HG02763 (cell line): ENCODE measurements around the gene RABGAP1L.
"Not testable (repeated sequence)": the region's sequence is repeated elsewhere in the genome, so short reads cannot be mapped to it uniquely, and the experiment has no call there.

ENCODE experiments used
- ATAC-seq: cut with Tn5 transposase; IDR thresholded peaks from one replicate; pipeline ENCODE4 v1.9.1; 2021; ENCODE audit warnings: mild to moderate bottlenecking, moderate library complexity; ENCODE audit not compliant: unreplicated experiment

RABGAP1L gene

GRCh38 chr1:174836543-174836942 lies 677.2 kb downstream of the RABGAP1L start:
- ATAC-seq: no peak

DNA sequence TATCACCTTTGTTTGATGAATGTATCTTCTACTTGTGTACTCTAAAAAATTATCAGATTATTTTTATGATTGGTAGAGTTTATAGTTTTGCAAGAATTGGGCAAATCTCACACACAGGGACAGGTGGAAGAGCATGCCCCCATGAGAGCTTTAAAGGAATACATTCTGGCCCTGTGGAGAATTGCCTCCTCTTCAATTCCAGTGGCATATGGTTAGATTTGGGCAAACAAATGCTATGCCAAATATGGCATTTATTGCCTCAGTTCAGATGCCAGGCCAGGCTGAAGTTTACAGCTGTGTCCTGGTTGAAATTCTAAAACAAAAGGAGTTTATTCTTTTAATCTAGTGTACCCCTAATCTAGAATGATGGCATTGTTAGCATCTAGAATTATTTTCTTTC lies 678.1 kb downstream of the RABGAP1L start:
- ATAC-seq: no peak

- no peak for ATAC-seq
Measured at GRCh38 chr1:174839211-174839610, 679.9 kb downstream of the RABGAP1L start.

- ATAC-seq: no peak
Measured at GRCh38 chr1:174841747-174842146, 682.4 kb downstream of the RABGAP1L start.

DNA sequence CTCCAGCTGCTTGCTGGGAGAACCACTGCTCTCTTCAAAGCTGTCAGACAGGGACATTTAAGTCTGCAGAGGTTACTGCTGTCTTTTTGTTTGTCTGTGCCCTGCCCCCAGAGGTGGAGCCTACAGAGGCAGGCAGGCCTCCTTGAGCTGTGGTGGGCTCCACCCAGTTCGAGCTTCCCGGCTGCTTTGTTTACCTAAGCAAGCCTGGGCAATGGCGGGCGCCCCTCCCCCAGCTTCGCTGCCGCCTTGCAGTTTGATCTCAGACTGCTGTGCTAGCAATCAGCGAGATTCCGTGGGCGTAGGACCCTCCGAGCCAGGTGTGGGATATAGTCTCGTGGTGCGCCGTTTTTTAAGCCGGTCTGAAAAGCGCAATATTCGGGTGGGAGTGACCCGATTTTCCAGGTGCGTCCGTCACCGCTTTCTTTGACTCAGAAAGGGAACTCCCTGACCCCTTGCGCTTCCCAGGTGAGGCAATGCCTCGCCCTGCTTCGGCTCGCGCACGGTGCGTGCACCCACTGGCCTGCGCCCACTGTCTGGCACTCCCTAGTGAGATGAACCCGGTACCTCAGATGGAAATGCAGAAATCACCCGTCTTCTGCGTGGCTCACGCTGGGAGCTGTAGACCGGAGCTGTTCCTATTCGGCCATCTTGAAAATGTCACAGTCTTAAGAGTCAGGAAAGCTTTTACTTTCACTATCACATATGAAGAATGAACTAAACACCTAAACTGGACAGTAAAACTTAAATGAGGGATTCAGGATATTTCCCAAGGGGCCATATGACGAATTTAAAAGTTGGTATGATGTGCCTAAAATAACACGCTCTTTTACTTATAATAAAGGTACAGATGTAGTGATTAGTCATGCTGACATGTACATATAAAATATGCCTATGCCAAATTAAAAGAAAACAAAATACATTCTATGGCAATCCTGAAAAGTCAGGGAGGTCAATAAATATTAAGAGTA lies 689.6 kb downstream of the RABGAP1L start:
- ATAC-seq: not testable (repeated sequence)

DNA sequence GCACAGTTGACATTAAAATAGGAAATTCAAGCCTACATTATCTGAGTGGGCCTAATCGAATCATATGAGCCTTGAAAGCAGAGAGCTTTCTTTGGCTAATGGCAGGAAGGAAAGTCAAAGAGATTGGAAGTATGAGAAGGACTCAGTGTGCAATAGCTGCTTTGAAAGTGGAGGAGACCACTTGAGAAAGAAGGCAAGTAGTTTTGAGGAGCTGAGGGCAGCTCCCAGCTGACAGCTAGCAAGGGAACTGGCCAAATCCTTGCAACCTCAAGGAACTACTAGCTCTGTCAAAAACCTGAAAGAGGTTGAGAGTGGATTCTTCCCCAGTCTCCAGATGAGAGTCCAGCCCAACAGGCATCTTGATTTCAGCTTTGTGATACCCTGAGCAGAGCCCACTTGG lies 691.4 kb downstream of the RABGAP1L start:
- ATAC-seq: no peak

DNA sequence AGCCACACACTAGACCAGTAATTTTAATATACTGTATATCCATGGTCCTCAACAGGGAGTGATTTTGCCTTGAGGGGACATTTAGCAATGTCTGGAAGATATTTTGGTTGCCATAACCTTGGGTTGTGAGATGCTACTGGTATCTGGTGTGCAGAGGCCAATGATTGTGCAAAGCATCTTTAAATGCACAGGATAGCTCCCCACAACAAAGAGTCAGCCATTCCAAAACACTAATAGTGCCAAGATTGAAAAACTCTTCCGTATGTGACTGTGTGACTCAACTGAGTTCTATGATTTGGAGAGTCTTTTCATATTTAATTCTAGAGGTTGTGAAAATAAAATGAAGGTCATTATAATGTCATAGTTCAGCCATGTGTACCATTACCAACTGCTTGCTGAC lies 699.0 kb downstream of the RABGAP1L start:
- no peak for ATAC-seq

- no peak for ATAC-seq
Measured at GRCh38 chr1:174870319-174870718, 711.0 kb downstream of the RABGAP1L start.

DNA sequence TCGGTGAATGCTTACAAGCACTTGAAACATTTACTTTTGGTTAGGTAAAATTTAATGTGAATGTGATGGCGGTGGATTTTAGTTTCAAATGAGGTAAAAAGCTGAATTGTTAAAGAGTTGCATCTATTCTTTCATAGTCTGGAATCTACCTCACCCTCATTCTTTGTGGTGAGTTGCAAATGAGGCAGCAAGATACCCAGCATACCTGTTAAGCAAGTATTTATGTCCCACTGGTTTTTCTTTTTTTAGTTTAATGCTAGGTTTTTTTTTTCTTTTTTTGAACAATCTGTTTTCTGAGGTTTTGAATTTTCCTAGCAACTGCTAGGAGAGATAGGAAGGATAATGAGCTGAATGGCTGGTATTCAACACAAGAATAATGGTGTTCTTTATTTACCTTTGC lies 712.6 kb downstream of the RABGAP1L start:
- no peak for ATAC-seq

DNA sequence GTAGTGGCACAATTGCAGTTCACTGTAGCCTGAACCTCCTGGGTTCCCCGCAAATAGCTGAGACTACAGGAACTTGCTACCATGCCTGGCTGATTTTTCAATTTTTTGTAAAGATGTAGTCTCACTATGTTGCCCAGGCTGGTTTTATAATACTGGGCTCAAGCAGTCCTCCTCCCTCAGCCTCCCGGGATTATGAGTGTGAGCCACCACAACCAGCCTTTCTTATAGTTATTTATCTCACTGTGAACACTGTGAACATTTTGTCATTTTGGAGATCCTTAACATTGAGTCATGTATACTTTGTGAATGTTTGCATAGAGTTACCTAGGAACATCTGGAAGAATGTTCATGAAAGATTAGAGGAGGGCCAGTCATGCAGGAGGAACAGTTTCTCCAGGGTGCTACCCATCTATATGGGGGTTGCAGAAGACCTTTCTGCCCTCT lies 713.3 kb downstream of the RABGAP1L start:
- ATAC-seq: no peak

DNA sequence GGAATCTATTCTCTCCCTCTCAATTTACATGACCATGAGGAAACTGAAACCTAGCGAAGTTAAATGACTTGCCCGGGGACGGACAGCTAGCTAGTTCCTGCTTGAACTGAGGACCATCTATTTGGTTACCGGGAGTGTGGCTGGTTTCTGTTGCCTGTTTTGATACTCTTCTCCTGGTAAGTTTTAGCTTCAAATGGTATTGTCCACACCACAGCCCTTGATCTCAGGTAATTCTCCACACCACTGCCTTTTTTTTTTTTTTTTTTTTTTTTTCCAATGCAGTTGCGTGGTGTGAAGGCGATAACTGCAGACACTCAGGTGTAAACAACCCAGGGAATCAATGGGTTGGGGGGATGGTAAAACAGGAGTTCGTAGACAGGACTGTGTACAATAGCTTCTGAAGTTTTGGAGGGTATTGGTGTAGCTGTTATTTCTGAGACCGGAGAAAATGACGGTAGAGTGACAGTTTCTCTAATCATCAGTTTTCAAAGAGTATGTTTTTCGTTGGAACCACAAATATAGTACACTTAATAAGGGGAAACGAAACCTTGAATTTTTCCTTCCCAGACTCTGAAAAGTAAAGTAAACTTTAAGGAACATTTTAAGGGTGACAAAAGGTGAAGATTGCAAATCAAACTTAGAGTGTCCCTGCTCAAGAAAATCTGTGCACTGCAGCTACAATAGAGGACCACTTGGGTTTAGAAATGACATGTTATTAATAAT lies 715.2 kb downstream of the RABGAP1L start:
- ATAC-seq: peak; percentile 61

DNA sequence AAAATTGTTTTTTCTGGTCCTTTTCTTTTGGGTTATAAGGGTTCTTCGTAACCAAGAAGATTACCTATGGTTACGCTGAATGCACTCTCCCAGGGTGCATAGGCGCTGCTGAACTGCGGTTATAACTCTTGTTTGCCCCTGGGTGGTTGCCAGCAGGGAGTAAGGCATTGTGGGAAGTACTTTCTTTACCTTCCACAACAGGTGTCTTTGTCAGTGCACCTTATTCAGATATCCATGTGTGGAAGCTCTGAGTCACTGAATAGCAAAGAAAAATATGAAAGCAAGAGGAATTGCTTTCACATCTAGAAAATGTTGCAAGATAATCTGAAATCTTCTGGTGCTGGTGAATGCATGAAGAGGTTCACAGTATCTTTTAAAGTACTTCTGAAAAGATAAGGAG lies 716.0 kb downstream of the RABGAP1L start:
- ATAC-seq: no peak

DNA sequence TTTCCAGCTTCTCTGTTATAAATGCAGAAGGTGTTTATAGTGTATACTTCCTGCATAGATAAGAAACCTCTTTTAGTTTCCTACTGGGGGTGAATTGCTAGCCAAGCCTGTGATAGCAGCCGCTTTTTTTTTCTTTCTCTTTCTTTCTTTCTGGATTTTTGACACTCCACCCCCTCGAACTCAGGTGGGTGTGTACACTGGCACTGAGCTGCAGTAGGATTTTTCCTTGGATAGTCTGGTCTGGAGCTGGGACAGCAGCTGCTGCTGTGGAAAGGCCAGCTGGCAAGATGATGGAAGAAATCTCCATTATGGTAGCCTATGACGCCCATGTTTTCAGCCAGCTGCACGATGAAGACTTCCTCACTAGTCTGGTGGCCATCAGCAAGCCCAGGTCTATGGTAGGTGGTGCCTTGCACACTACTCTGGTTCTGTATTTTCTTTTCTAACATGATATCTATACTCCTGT lies 717.9 kb downstream of the RABGAP1L start:
- no peak for ATAC-seq

- no peak for ATAC-seq
Measured at GRCh38 chr1:174880171-174880570, 720.9 kb downstream of the RABGAP1L start.

GRCh38 chr1:174883409-174883808 lies 724.1 kb downstream of the RABGAP1L start:
- no peak for ATAC-seq

DNA sequence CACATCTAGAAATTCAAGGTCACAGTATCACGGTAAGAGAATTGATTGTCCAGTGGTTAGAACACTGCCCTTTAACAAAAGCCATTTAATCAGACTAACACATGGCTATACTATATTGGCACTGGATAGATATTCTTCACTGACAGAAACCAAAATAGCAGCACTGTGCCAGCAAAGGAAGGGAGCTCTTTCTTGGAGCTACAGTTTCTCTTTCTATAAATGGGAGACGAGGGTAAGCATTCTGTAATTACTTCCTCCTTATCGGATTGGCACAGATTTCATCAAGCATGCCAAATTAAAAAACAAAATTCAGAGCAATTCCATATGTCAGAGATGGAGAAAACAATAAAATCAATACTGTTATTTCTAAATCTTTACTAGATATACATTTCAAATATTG lies 724.7 kb downstream of the RABGAP1L start:
- no peak for ATAC-seq

GRCh38 chr1:174884566-174884965 lies 725.2 kb downstream of the RABGAP1L start:
- ATAC-seq: no peak

DNA sequence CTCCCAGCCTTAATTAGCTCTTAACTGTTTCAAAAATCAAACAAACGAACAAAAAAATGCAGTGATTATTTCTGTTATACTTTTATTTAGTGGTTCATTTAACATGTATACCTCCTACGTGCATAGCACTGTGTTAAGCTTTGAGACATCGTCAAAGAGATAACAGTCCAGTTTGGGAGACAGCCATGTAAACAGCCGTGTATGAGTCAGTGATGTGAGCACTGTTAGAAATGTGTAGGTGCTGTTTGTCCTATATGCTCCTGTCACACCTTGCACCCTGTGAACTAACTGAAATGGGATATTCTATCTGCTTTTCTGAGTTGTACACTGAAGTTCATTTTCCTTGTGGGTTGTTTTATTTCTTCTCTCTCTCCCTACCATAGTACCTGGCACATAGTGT lies 730.7 kb downstream of the RABGAP1L start:
- ATAC-seq: no peak

DNA sequence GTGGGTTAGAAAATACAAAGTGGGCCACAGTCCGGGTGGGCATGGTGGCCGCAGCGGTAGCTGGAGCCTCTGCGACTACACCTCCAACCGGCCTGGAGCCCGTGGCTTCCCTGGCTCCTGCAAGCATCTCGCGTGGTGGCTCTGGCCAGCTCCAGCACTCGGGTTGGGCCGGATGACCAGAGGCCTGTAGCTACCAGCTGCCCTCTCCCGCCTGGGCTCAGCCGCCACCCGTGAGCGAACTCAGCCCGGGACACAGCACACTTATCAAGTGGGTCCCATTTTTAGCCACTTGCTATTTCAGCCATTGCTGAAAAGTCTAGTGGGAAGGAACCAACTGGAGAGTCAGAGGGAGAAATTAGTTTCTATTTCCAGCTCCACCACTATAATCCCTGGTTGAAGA lies 732.7 kb downstream of the RABGAP1L start:
- ATAC-seq: no peak

GRCh38 chr1:174894117-174894762 lies 734.9 kb downstream of the RABGAP1L start:
- ATAC-seq: no peak

DNA sequence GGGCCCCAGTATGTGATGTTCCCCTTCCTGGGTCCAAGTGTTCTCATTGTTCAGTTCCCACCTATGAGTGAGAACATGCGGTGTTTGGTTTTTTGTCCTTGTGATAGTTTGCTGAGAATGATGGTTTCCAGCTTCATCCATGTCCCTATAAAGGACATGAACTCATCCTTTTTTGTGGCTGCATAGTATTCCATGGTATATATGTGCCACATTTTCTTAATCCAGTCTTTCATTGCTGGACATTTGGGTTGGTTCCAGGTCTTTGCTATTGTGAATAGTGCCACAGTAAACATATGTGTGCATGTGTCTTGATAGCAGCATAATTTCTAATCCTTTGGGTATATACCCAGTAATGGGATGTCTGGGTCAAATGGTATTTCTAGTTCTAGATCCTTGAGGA lies 736.3 kb downstream of the RABGAP1L start:
- not testable (repeated sequence) for ATAC-seq
